Testis (tissue), 2 donors: ENCODE measurements around the gene CNIH3.

Experiments used
- CTCF ChIP-seq, 3 experiments: fragments of 450-650 bp in 2 of 3; fragments of 200-600 bp in 1 of 3; sonication (generic) in 1 of 3; IDR thresholded peaks; one replicate each; pipeline ENCODE4 v1.5.1; 2016 to 2019; ENCODE audit warnings: antibody characterized with exemption in 3 of 3, mild to moderate bottlenecking in 2 of 3, moderate library complexity in 1 of 3
- POLR2A ChIP-seq: fragments of 450-650 bp; IDR thresholded peaks from one replicate; pipeline ENCODE4 v1.6.1; 2017; ENCODE audit warnings: antibody characterized with exemption, mild to moderate bottlenecking, moderate library complexity

- TF ChIP-seq POLR2A (no peak), CTCF (IDR thresholded peaks at IDR 0.05) (no peak)
These were observed 154.2 kb downstream of the CNIH3 start for GRCh38 chr1:224770336-224770693.
